Activated naive CD4-positive, alpha-beta T cell (primary cell): Measurements from ENCODE around the gene SDR42E2.
"Not testable (repeated sequence)": the region's sequence is repeated elsewhere in the genome, so short reads cannot be mapped to it uniquely, and the experiment has no call there.

Source experiments
- DNase-seq, 4 experiments: peaks; one replicate each; lab custom pipeline; 2025; lab: John Stamatoyannopoulos, UW

The SDR42E2 gene

GRCh38 chr16:22161999-22162655 lies at the start of gene SDR42E2:
SDR42E2 (plus strand) TSS chr16:22162506; CDS start chr16:22165583, 3,077 bp downstream.
- peak in 1 of 4 experiments; percentile 39 for DNase-seq

GRCh38 chr16:22116095-22116700 lies 46.1 kb upstream of the SDR42E2 start:
- no peak for DNase-seq

- no peak for DNase-seq
Observed at GRCh38 chr16:22117609-22118008, 44.7 kb upstream of the SDR42E2 start.

- no peak for DNase-seq
Observed at GRCh38 chr16:22120440-22120839, 41.9 kb upstream of the SDR42E2 start.

GRCh38 chr16:22122239-22122638 lies 40.1 kb upstream of the SDR42E2 start:
- no peak for DNase-seq

- no peak for DNase-seq
Observed at GRCh38 chr16:22123146-22123545, 39.2 kb upstream of the SDR42E2 start.

GRCh38 chr16:22123759-22124490 lies 38.4 kb upstream of the SDR42E2 start:
- DNase-seq: no peak

GRCh38 chr16:22124583-22125284 lies 37.6 kb upstream of the SDR42E2 start:
- DNase-seq: no peak

- no peak for DNase-seq
Observed at GRCh38 chr16:22126037-22126558, 36.2 kb upstream of the SDR42E2 start.

- DNase-seq: not testable (repeated sequence)
Observed at GRCh38 chr16:22128537-22128936, 33.8 kb upstream of the SDR42E2 start.

GRCh38 chr16:22130528-22130927 lies 31.8 kb upstream of the SDR42E2 start:
- no peak for DNase-seq

- DNase-seq: no peak
Observed at GRCh38 chr16:22132801-22133200, 29.5 kb upstream of the SDR42E2 start.

- no peak for DNase-seq
Observed at GRCh38 chr16:22138482-22138881, 23.8 kb upstream of the SDR42E2 start.

- no peak for DNase-seq
Observed at GRCh38 chr16:22139008-22139407, 23.3 kb upstream of the SDR42E2 start.

GRCh38 chr16:22139732-22140131 lies 22.6 kb upstream of the SDR42E2 start:
- DNase-seq: no peak

- no peak for DNase-seq
Observed at GRCh38 chr16:22141767-22142166, 20.5 kb upstream of the SDR42E2 start.

- no peak for DNase-seq
Observed at GRCh38 chr16:22144520-22144919, 17.8 kb upstream of the SDR42E2 start.

- DNase-seq: no peak
Observed at GRCh38 chr16:22147853-22148252, 14.5 kb upstream of the SDR42E2 start.

GRCh38 chr16:22151246-22151998 lies 10.9 kb upstream of the SDR42E2 start:
- DNase-seq: no peak

- no peak for DNase-seq
Observed at GRCh38 chr16:22152316-22152715, 10.0 kb upstream of the SDR42E2 start.

GRCh38 chr16:22153078-22153477 lies 9.2 kb upstream of the SDR42E2 start:
- not testable (repeated sequence) for DNase-seq

- DNase-seq: no peak
Observed at GRCh38 chr16:22161401-22161800, 905 bp upstream of the SDR42E2 start.
